Endothelial cell of umbilical vein (primary cell): ENCODE measurements around the gene ARID1B. TPM values are rescaled to one million over a fixed set of nuclear protein-coding genes. Genes with fewer than 3 reads are reported as not detected.

Source experiments
- BruUV-seq: library from RNA; stranded (reverse); fragments of 400-500 nt; replicated peaks from 2 replicates; lab custom pipeline; 2021; lab: Mats Ljungman, UMichigan
- CTCF ChIA-PET: fragments of 300-600, 350-600 bp; sonication (Branson Sonifier 250); formaldehyde crosslinking; loops from one replicate; lab custom pipeline; 2021; ENCODE audit warnings: antibody characterized with exemption, inconsistent platforms; lab: Charles Lee
- POLR2A ChIA-PET: fragments of 300-600, 350-600 bp; sonication (Branson Sonifier 250); formaldehyde crosslinking; loops from one replicate; lab custom pipeline; 2021; ENCODE audit warnings: antibody characterized with exemption, inconsistent platforms; lab: Charles Lee
- DNase-seq: peaks from one replicate; pipeline ENCODE4 v3.0.0-alpha.2; 2011; ENCODE audit warnings: low read depth, low spot score
- FAIRE-seq: peaks from 2 replicates; lab custom pipeline; 2011; peaks lifted over from hg19 to GRCh38; lab: Jason Lieb, UNC
- H2AFZ ChIP-seq: 2 replicates; pipeline ENCODE4 v1.6.0; 2012; ENCODE audit warnings: low read depth, low read length, control low read depth, inconsistent platforms
- H3K27ac ChIP-seq: 2 replicates; pipeline ENCODE4 v1.5.1; 2011; ENCODE audit warnings: low read depth, mild to moderate bottlenecking, control low read depth, low read length, moderate library complexity; ENCODE audit not compliant: insufficient read depth
- H3K27me3 ChIP-seq, 2 experiments: 2 replicates each; pipeline versions ENCODE4 v1.6.0 to v1.6.1; 2011; ENCODE audit warnings: low read length in 2 of 2, mixed read lengths in 1 of 2; ENCODE audit not compliant: control insufficient read depth in 2 of 2, insufficient read depth in 2 of 2
- H3K36me3 ChIP-seq, 2 experiments: 2 replicates in 1 of 2; 3 replicates in 1 of 2; pipeline ENCODE4 v1.5.1; 2011; ENCODE audit warnings: low read length in 2 of 2, mild to moderate bottlenecking in 1 of 2, moderate library complexity in 1 of 2; ENCODE audit not compliant: control insufficient read depth in 2 of 2, insufficient read depth in 2 of 2; ENCODE audit errors: extremely low read depth in 1 of 2
- H3K4me1 ChIP-seq: 3 replicates; pipeline ENCODE4 v1.5.1; 2011; ENCODE audit warnings: mild to moderate bottlenecking, low read length; ENCODE audit not compliant: control insufficient read depth, insufficient read depth; ENCODE audit errors: extremely low read depth
- H3K4me2 ChIP-seq: 2 replicates; pipeline ENCODE4 v1.6.1; 2011; ENCODE audit warnings: low read length, control low read depth, mixed read lengths; ENCODE audit not compliant: insufficient read depth
- H3K4me3 ChIP-seq, 3 experiments: fragments of 200-600 bp in 1 of 3; sonication (generic), shearing (Covaris generic) in 1 of 3; replicated peaks in 1 of 3; 2 replicates each; pipeline ENCODE4 v1.5.1; 2011 to 2016; ENCODE audit warnings: control low read depth in 3 of 3, low read length in 3 of 3, mild to moderate bottlenecking in 2 of 3, inconsistent platforms in 1 of 3, low read depth in 1 of 3, moderate library complexity in 1 of 3; ENCODE audit not compliant: insufficient read depth in 1 of 3
- H3K79me2 ChIP-seq: 2 replicates; pipeline ENCODE4 v1.6.0; 2012; ENCODE audit warnings: low read length, inconsistent platforms; ENCODE audit not compliant: control insufficient read depth, insufficient read depth
- H3K9ac ChIP-seq: replicated peaks from 2 replicates; pipeline ENCODE3; 2011; ENCODE audit warnings: low read length, control low read depth; ENCODE audit not compliant: insufficient read depth; ENCODE audit errors: extremely low read depth
- H3K9me1 ChIP-seq: replicated peaks from 3 replicates; pipeline ENCODE4 v1.6.0; 2011; ENCODE audit warnings: mild to moderate bottlenecking, low read length; ENCODE audit not compliant: control insufficient read depth, insufficient read depth; ENCODE audit errors: extremely low read depth
- H3K9me3 ChIP-seq: replicated peaks from 2 replicates; pipeline ENCODE4 v1.5.1; 2012; ENCODE audit warnings: low read length, inconsistent platforms; ENCODE audit not compliant: control insufficient read depth, insufficient read depth
- H4K20me1 ChIP-seq: replicated peaks from 2 replicates; pipeline ENCODE3; 2011; ENCODE audit warnings: mild to moderate bottlenecking, low read length; ENCODE audit not compliant: control insufficient read depth, insufficient read depth; ENCODE audit errors: extremely low read depth
- FOS ChIP-seq: IDR thresholded peaks from 2 replicates; pipeline ENCODE4 v1.6.1; 2011; ENCODE audit warnings: mild to moderate bottlenecking, low read length, moderate library complexity, borderline replicate concordance; ENCODE audit not compliant: insufficient read depth
- GATA2 ChIP-seq: IDR thresholded peaks from 2 replicates; pipeline ENCODE4 v1.7.0; 2011; ENCODE audit warnings: low read depth, mild to moderate bottlenecking, moderate library complexity, mixed read lengths, low read length; ENCODE audit not compliant: insufficient read length, insufficient read depth
- JUN ChIP-seq: IDR thresholded peaks from 2 replicates; pipeline ENCODE4 v1.6.1; 2011; ENCODE audit warnings: borderline replicate concordance, low read depth; ENCODE audit not compliant: insufficient read length, insufficient read depth
- POLR2A ChIP-seq: IDR thresholded peaks from 2 replicates; pipeline ENCODE4 v1.6.1; 2012; ENCODE audit warnings: low read depth, mild to moderate bottlenecking, control low read depth, low read length
- dilution Hi-C: fragments of 300-500 bp; cut with MboI; formaldehyde crosslinking; loops from one replicate; pipeline ENCODE4 v1.15.0; 2019; ENCODE audit warnings: low sequenced_read_pairs; ENCODE audit not compliant: extremely low pct_ligation_motif_present
- intact Hi-C: fragments of 100-400 bp; cut with micrococcal nuclease; formaldehyde crosslinking; loops from one replicate; pipeline ENCODE4 v1.10.0; 2022
- polyA plus RNA-seq, 4 experiments: library from polyadenylated mRNA; depleted of rRNA in 3 of 4; stranded (reverse) in 3 of 4; unstranded in 1 of 4; fragments of >200 nt; gene quantifications; 2 replicates each; pipeline versions ENCODE4 v1.2.1 to v1.2.3, GENCODE V29; 2011 to 2012; ENCODE audit warnings: missing spikeins in 1 of 4
- total RNA-seq: library from RNA; stranded (reverse); gene quantifications from 2 replicates; pipeline ENCODE4 v1.2.3, GENCODE V29; 2021

Gene ARID1B
- total and polyA plus RNA-seq, 2 donors (not counting 3 experiments of a cell fraction or from before 2014, with no cell fraction given) = 21.8 to 89.5 TPM

DNA sequence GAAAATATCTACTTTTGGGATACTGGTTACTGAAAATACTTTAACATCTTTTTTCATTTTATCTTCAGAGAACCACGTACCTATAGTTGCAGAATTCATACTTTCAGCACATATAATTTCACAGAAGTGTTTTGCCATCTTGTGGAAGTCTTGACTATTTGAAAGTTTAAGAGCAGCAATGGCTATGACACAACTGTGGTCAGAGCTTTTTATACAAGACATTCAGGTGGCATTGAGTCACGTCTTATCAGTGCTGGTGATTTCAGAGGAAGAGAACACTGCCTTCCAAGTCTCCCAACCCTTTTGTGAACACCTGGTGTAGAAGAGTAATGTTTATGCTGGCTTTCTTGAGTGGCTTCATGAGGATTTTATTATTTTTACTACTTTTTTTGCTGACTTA lies 171.6 kb downstream of the ARID1B start:
- Histone ChIP-seq H2AFZ (no peak overlapping the region), H3K4me1 (peaks cover 32% of the 10 kb centered on the region), H3K36me3 (no peaks in the 10 kb centered on the region), H3K4me2 (no peak overlapping the region), H3K4me3 (no peak overlapping the region), H3K27me3 (no peaks in the 10 kb centered on the region), H3K9me1 (no peaks in the 10 kb centered on the region), H4K20me1 (no peaks in the 10 kb centered on the region), H3K9ac (no peak overlapping the region), H3K79me2 (peaks cover 51% of the 10 kb centered on the region), H3K9me3 (no peaks in the 10 kb centered on the region), H3K27ac (no peak overlapping the region)
- FAIRE-seq (no peak), DNase-seq (peak; percentile 44)
- ChIA-PET CTCF (no interaction called here), POLR2A (no interaction called here)
- BruUV-seq = no TSS peak
- intact Hi-C loops = loop anchor here (5.0 kb wide), 2 partner anchors 167 to 387 kb away; no protein-coding TSS in a partner anchor
- dilution Hi-C loops = no loop called here
- TF ChIP-seq POLR2A = no peak
- TF ChIP-seq GATA2 = peak; percentile 31

- FAIRE-seq = peak; percentile 31
Observed at GRCh38 chr6:156949376-156949775, 172.2 kb downstream of the ARID1B start.

More at GRCh38 chr6:156949376-156949775, 172.2 kb downstream of the ARID1B start:
- peak; percentile 14 for TF ChIP-seq JUN
- no peak for TF ChIP-seq GATA2
- TF ChIP-seq FOS = peak; percentile 41
- H3K36me3 ChIP-seq = no peaks in the 10 kb centered on the region
- H3K27ac ChIP-seq = no peak overlapping the region
- intact Hi-C loops = loop anchor here (5.0 kb wide), 2 partner anchors 167 to 387 kb away; no protein-coding TSS in a partner anchor
- ChIA-PET POLR2A (no interaction called here), CTCF (interaction anchor here (1.0 kb wide), 1 partner anchor 10 kb away, joined by 3 read pairs; no protein-coding TSS in a partner anchor)
- DNase-seq = peak; percentile 41
- H4K20me1 ChIP-seq = no peaks in the 10 kb centered on the region
- dilution Hi-C loops = no loop called here
- no peaks in the 10 kb centered on the region for H3K27me3 ChIP-seq
- no peaks in the 10 kb centered on the region for H3K9me3 ChIP-seq
- no peak overlapping the region for H2AFZ ChIP-seq
- H3K4me3 ChIP-seq = no peak overlapping the region
- peaks cover 52% of the 10 kb centered on the region for H3K79me2 ChIP-seq
- peak overlapping the region; percentile 10 for H3K4me2 ChIP-seq
- H3K4me1 ChIP-seq = peaks cover 34% of the 10 kb centered on the region
- BruUV-seq = no TSS peak
- H3K9me1 ChIP-seq = no peaks in the 10 kb centered on the region
- H3K9ac ChIP-seq = no peak overlapping the region
